ENCODE results near the gene LTB.

LTB gene

GRCh38 chr6:31609519-31610406 is 27.5 kb upstream of the LTB start (continued):
- TF ChIP-seq GFI1B (tag by site-specific recombination; IDR thresholded peaks at IDR 0.05): no peak; the same call in 1 of the 2 replicates
- TF ChIP-seq ZNF175 (tag by site-specific recombination; IDR thresholded peaks at IDR 0.05): no peak
- no peak for TF ChIP-seq TSHZ1 (tag by site-specific recombination; IDR thresholded peaks at IDR 0.05; ENCODE audit: borderline replicate concordance)
- TF ChIP-seq KLF16 (tag by site-specific recombination; IDR thresholded peaks at IDR 0.05): no peak
- TF ChIP-seq, protein P1, sequence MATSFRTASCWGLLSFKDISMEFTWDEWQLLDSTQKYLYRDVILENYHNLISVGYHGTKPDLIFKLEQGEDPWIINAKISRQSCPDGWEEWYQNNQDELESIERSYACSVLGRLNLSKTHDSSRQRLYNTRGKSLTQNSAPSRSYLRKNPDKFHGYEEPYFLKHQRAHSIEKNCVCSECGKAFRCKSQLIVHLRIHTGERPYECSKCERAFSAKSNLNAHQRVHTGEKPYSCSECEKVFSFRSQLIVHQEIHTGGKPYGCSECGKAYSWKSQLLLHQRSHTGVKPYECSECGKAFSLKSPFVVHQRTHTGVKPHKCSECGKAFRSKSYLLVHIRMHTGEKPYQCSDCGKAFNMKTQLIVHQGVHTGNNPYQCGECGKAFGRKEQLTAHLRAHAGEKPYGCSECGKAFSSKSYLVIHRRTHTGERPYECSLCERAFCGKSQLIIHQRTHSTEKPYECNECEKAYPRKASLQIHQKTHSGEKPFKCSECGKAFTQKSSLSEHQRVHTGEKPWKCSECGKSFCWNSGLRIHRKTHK (tag by site-specific recombination; IDR thresholded peaks at IDR 0.05): no peak
- 0 out of 2 replicates have a peak, but pooled peaks have one; percentile 28 for TF ChIP-seq ZBTB17 (tag by site-specific recombination; IDR thresholded peaks at IDR 0.05)
- TF ChIP-seq ZNF10 (tag by site-specific recombination; IDR thresholded peaks at IDR 0.05): no peak; the same call in 1 of the 2 replicates
- TF ChIP-seq ZNF184 (tag by site-specific recombination; IDR thresholded peaks at IDR 0.05): no peak
- no peak for TF ChIP-seq INSM2 (tag by site-specific recombination; IDR thresholded peaks at IDR 0.05)
- no peak for TF ChIP-seq ZNF707 (tag by site-specific recombination; IDR thresholded peaks at IDR 0.05)
- TF ChIP-seq ZNF585B (tag by site-specific recombination; IDR thresholded peaks at IDR 0.05): no peak
- peak; percentile 66; the same call in 1 of the 2 replicates for TF ChIP-seq ZNF223 (tag by site-specific recombination; IDR thresholded peaks at IDR 0.05)

DNA sequence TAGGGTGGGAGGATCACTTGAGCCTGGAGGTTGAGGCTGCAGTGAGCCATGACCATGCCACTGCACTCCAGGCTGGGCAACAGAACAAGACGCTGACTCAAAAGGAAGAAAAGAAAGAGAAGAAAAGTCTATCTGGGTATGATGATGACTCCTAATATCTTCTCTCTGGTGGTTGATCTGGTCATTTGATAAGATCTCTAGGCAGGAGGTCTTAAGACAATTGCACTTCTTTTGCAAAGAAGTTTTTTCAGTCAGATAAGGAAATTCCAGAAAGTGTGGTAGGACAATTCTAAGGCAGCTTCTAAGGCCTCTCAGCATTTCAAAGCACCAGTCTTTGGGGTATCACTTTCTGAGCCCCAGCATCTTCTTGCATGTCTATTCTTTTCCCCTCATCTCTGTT is 25.1 kb upstream of the LTB start:
- Histone ChIP-seq H3K4me1 (ENCODE audit: control insufficient read depth, insufficient read depth, low read length) (peaks cover 7% of the 10 kb centered on the region; the same call in 1 of the 2 replicates), H3K27ac (ENCODE audit: extremely low read depth, low read depth, low read length) (no peak overlapping the region), H3K9me3 (ENCODE audit: control insufficient read depth, insufficient read depth, low read depth, low read length) (no peaks in the 10 kb centered on the region), H3K36me3 (ENCODE audit: control insufficient read depth in 2 of 2, insufficient read depth in 1 of 2, low read length in 2 of 2) (no peaks in the 10 kb centered on the region), H3K4me3 (ENCODE audit: low read depth, low read length) (no peak overlapping the region)
- ChIA-PET POLR2A (interaction anchor here (0.7 kb wide), 2 partner anchors 9 to 79 kb away, joined by 3 read pairs; no protein-coding TSS in a partner anchor), CTCF (interaction anchor here (0.5 to 7.8 kb wide), 6 partner anchors 10 to 1015 kb away, joined by 3 to 113 read pairs (median 5); no protein-coding TSS in a partner anchor)
- TF ChIP-seq ZNF311 (tag by site-specific recombination; IDR thresholded peaks at IDR 0.05; ENCODE audit: borderline replicate concordance) (no peak), ZNF174 (tag by site-specific recombination; IDR thresholded peaks at IDR 0.05) (no peak)

DNA sequence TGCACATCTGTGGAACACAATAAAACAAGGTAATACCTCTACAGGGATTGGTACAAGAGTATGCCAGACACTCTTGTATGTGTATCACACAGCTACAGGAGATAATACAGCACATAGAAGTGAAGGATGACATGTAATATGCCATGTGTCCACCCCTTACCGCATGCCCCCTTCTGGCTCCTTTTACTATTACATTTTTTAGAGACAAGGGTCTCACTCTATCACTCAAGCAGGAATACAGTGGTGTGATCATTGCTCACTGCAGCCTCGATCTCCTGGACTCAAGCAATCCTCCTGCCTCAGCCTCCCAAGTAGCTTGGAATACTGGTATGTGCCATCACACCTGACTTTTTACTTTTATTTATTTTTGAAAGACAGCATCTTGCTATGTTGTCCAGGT is 14.8 kb upstream of the LTB start:
- Histone ChIP-seq H3K4me1 (ENCODE audit: control insufficient read depth, insufficient read depth, low read length) (no peaks in the 10 kb centered on the region), H3K4me3 (ENCODE audit: low read depth, low read length) (no peak overlapping the region), H3K27ac (ENCODE audit: extremely low read depth, low read depth, low read length) (no peak overlapping the region), H3K9me3 (ENCODE audit: control insufficient read depth, insufficient read depth, low read depth, low read length) (no peaks in the 10 kb centered on the region), H3K36me3 (ENCODE audit: control insufficient read depth in 2 of 2, insufficient read depth in 1 of 2, low read length in 2 of 2) (no peaks in the 10 kb centered on the region)
- ChIA-PET POLR2A (interaction anchor here (1.1 to 1.3 kb wide), 2 partner anchors 50 to 55 kb away, joined by 3 to 5 read pairs; partner anchors contain the start of genes ATP6V1G2 and NFKBIL1), CTCF (interaction anchor here (0.5 to 12.8 kb wide), 25 partner anchors 11 to 1167 kb away, joined by 3 to 518 read pairs (median 7); partner anchors contain the start of genes ATP6V1G2, DDX39B, LST1 and LTA)
- TF ChIP-seq ZNF529 (tag by site-specific recombination; IDR thresholded peaks at IDR 0.05; ENCODE audit: insufficient replicate concordance): no peak
- peak; percentile 18; the same call in 1 of the 2 replicates for TF ChIP-seq ZNF654 (tag by site-specific recombination; IDR thresholded peaks at IDR 0.05; ENCODE audit: low read depth)
- no peak for TF ChIP-seq ZNF350 (tag by site-specific recombination; IDR thresholded peaks at IDR 0.05)
- TF ChIP-seq ZNF146 (tag by site-specific recombination; IDR thresholded peaks at IDR 0.05): no peak
- peak; percentile 34; the same call in 1 of the 2 replicates for TF ChIP-seq ZNF121 (tag by site-specific recombination; IDR thresholded peaks at IDR 0.05)
- TF ChIP-seq, protein P2, sequence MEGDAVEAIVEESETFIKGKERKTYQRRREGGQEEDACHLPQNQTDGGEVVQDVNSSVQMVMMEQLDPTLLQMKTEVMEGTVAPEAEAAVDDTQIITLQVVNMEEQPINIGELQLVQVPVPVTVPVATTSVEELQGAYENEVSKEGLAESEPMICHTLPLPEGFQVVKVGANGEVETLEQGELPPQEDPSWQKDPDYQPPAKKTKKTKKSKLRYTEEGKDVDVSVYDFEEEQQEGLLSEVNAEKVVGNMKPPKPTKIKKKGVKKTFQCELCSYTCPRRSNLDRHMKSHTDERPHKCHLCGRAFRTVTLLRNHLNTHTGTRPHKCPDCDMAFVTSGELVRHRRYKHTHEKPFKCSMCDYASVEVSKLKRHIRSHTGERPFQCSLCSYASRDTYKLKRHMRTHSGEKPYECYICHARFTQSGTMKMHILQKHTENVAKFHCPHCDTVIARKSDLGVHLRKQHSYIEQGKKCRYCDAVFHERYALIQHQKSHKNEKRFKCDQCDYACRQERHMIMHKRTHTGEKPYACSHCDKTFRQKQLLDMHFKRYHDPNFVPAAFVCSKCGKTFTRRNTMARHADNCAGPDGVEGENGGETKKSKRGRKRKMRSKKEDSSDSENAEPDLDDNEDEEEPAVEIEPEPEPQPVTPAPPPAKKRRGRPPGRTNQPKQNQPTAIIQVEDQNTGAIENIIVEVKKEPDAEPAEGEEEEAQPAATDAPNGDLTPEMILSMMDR (tag by site-specific recombination; IDR thresholded peaks at IDR 0.05): peak; percentile 35; the same call in 1 of the 2 replicates
- TF ChIP-seq ZNF18 (tag by site-specific recombination; IDR thresholded peaks at IDR 0.05): 0 out of 2 replicates have a peak, but pooled peaks have one; percentile 57
- no peak for TF ChIP-seq KLF10 (tag by site-specific recombination; IDR thresholded peaks at IDR 0.05)

Measured in HEK293 (cell line).